ENCODE measurements around the gene CLK3. TPM values are rescaled to one million over a fixed set of nuclear protein-coding genes. Genes with fewer than 3 reads are reported as not detected.

The CLK3 gene
- total RNA-seq, 4 donors from 2014 or later = 93.1 to 244 (median 115) TPM

GRCh38 chr15:74579001-74579400 is 36.6 kb upstream of the CLK3 start:
- TF ChIP-seq POLR2AphosphoS5 (IDR thresholded peaks at IDR 0.05) (no peak), EP300 (IDR thresholded peaks at IDR 0.05) (no peak), CTCF (IDR thresholded peaks at IDR 0.05) (no peak), POLR2A (IDR thresholded peaks at IDR 0.05) (no peak)
- WGBS = 93% methylated on average over 8 of the region's 9 CpGs
- no peaks in the 10 kb centered on the region for H3K27me3 ChIP-seq
- H3K9me3 ChIP-seq = no peaks in the 10 kb centered on the region
- H3K27ac ChIP-seq = no peak overlapping the region
- no peak for DNase-seq (ENCODE audit: low spot score in 2 of 2)
- peaks cover 27% of the 10 kb centered on the region for H3K36me3 ChIP-seq
- H3K4me3 ChIP-seq = no peak overlapping the region
- no peaks in the 10 kb centered on the region for H3K4me1 ChIP-seq

GRCh38 chr15:74580538-74581350 is 34.9 kb upstream of the CLK3 start:
- 90% methylated on average over 7 of the region's 7 CpGs for WGBS
- Histone ChIP-seq H3K9me3 (no peaks in the 10 kb centered on the region), H3K4me3 (no peak overlapping the region), H3K27me3 (no peaks in the 10 kb centered on the region), H3K36me3 (peaks cover 22% of the 10 kb centered on the region), H3K27ac (no peak overlapping the region), H3K4me1 (no peaks in the 10 kb centered on the region)
- no peak for DNase-seq (ENCODE audit: low spot score in 2 of 2)
- TF ChIP-seq CTCF (IDR thresholded peaks at IDR 0.05) (no peak), POLR2AphosphoS5 (IDR thresholded peaks at IDR 0.05) (no peak), EP300 (IDR thresholded peaks at IDR 0.05) (no peak), POLR2A (IDR thresholded peaks at IDR 0.05) (no peak)

- WGBS = 80% methylated on average over 2 of the region's 2 CpGs
- Histone ChIP-seq H3K4me1 (peaks cover 11% of the 10 kb centered on the region), H3K9me3 (no peaks in the 10 kb centered on the region), H3K27ac (no peak overlapping the region), H3K27me3 (no peaks in the 10 kb centered on the region), H3K36me3 (peaks cover 16% of the 10 kb centered on the region), H3K4me3 (no peak overlapping the region)
- TF ChIP-seq POLR2A (IDR thresholded peaks at IDR 0.05) (no peak), EP300 (IDR thresholded peaks at IDR 0.05) (no peak), POLR2AphosphoS5 (IDR thresholded peaks at IDR 0.05) (no peak), CTCF (IDR thresholded peaks at IDR 0.05) (no peak)
- no peak for DNase-seq (ENCODE audit: low spot score in 2 of 2)
Observed at GRCh38 chr15:74584204-74584603, 31.4 kb upstream of the CLK3 start.

GRCh38 chr15:74584779-74585178 is 30.9 kb upstream of the CLK3 start:
- no peak for DNase-seq (ENCODE audit: low spot score in 2 of 2)
- Histone ChIP-seq H3K4me1 (peaks cover 14% of the 10 kb centered on the region), H3K4me3 (no peak overlapping the region), H3K27me3 (no peaks in the 10 kb centered on the region), H3K9me3 (no peaks in the 10 kb centered on the region), H3K36me3 (peaks cover 16% of the 10 kb centered on the region), H3K27ac (no peak overlapping the region)
- TF ChIP-seq POLR2A (IDR thresholded peaks at IDR 0.05) (no peak), EP300 (IDR thresholded peaks at IDR 0.05) (no peak), CTCF (IDR thresholded peaks at IDR 0.05) (no peak), POLR2AphosphoS5 (IDR thresholded peaks at IDR 0.05) (no peak)
- 86% methylated on average over 4 of the region's 4 CpGs for WGBS

- no peaks in the 10 kb centered on the region for H3K9me3 ChIP-seq
- H3K36me3 ChIP-seq = peaks cover 16% of the 10 kb centered on the region
- H3K27ac ChIP-seq = no peak overlapping the region
- H3K27me3 ChIP-seq = no peaks in the 10 kb centered on the region
- no peak for TF ChIP-seq POLR2A (IDR thresholded peaks at IDR 0.05)
- TF ChIP-seq POLR2AphosphoS5 (IDR thresholded peaks at IDR 0.05) = no peak
- TF ChIP-seq CTCF (IDR thresholded peaks at IDR 0.05) = no peak
- no peak for TF ChIP-seq EP300 (IDR thresholded peaks at IDR 0.05)
- no peak overlapping the region for H3K4me3 ChIP-seq
- 68% methylated on average over 3 of the region's 3 CpGs for WGBS
- peaks cover 14% of the 10 kb centered on the region for H3K4me1 ChIP-seq
- no peak for DNase-seq (ENCODE audit: low spot score in 2 of 2)
Observed at GRCh38 chr15:74585191-74585590, 30.4 kb upstream of the CLK3 start.
